Left ventricle myocardium superior (tissue), 1 donor: Measurements from ENCODE around the gene FAR1. TPM values are rescaled to one million over a fixed set of nuclear protein-coding genes. Genes with fewer than 3 reads are reported as not detected.

Source experiments
- ATAC-seq: fragments of 200-7000 bp; cut with Tn5 transposase; one replicate; pipeline ENCODE4 v1.9.1; 2020; ENCODE audit warnings: mild to moderate bottlenecking, moderate library complexity
- DNase-seq: peaks from one replicate; pipeline ENCODE4 v3.0.0-alpha.2; 2020
- intact Hi-C: fragments of 100-400 bp; cut with micrococcal nuclease; formaldehyde crosslinking; loops from one replicate; pipeline ENCODE4 v1.11.0; 2022
- total RNA-seq: library from RNA; stranded (reverse); fragmentation: NEBNext Ultra II Directional; extraction: Animal tissue kit (Norgen Biotek cat#: 25700); gene quantifications from one replicate; pipeline ENCODE4 v1.2.1, GENCODE V29; 2021
- donor health status: DM: no; HTN: yes; CAD: no; lungs with severe emphysema.

Gene FAR1
- total RNA-seq, 1 donor from 2014 or later, result 37.0 TPM

GRCh38 chr11:13668957-13669521 lies 571 bp downstream of the FAR1 start:
- intact Hi-C loops, result no loop called here
- DNase-seq (peak; percentile 65), ATAC-seq (peak; percentile 29)

GRCh38 chr11:13669544-13670488 lies 1.3 kb downstream of the FAR1 start:
- intact Hi-C loops, result no loop called here
- ATAC-seq (no peak), DNase-seq (no peak)

GRCh38 chr11:13672576-13673210 lies 4.2 kb downstream of the FAR1 start:
- intact Hi-C loops, result no loop called here
- no peak for DNase-seq
- ATAC-seq, result no peak

- peak; percentile 34 for ATAC-seq
- no peak for DNase-seq
- intact Hi-C loops, result no loop called here
Measured at GRCh38 chr11:13674799-13675509, 6.5 kb downstream of the FAR1 start.

GRCh38 chr11:13676576-13676975 lies 8.1 kb downstream of the FAR1 start:
- DNase-seq, result no peak
- intact Hi-C loops, result no loop called here
- ATAC-seq, result no peak

- no peak for ATAC-seq
- intact Hi-C loops, result no loop called here
- DNase-seq, result no peak
Measured at GRCh38 chr11:13679768-13680167, 11.3 kb downstream of the FAR1 start.

GRCh38 chr11:13680501-13681264 lies 12.2 kb downstream of the FAR1 start:
- DNase-seq (no peak), ATAC-seq (peak; percentile 68)
- intact Hi-C loops, result no loop called here

GRCh38 chr11:13681446-13681845 lies 13.0 kb downstream of the FAR1 start:
- no peak for DNase-seq
- ATAC-seq, result no peak
- intact Hi-C loops, result no loop called here

GRCh38 chr11:13682212-13682611 lies 13.7 kb downstream of the FAR1 start:
- no peak for DNase-seq
- intact Hi-C loops, result no loop called here
- ATAC-seq, result no peak

- ATAC-seq (peak; percentile 20), DNase-seq (no peak)
- intact Hi-C loops, result no loop called here
Measured at GRCh38 chr11:13685461-13686108, 17.1 kb downstream of the FAR1 start.

- DNase-seq (no peak), ATAC-seq (no peak)
- intact Hi-C loops, result no loop called here
Measured at GRCh38 chr11:13686776-13687175, 18.3 kb downstream of the FAR1 start.

- DNase-seq (no peak), ATAC-seq (peak; percentile 47)
- intact Hi-C loops, result no loop called here
Measured at GRCh38 chr11:13687271-13687670, 18.8 kb downstream of the FAR1 start.

GRCh38 chr11:13691286-13691899 lies 22.9 kb downstream of the FAR1 start:
- intact Hi-C loops, result no loop called here
- ATAC-seq, result no peak

GRCh38 chr11:13692172-13692571 lies 23.7 kb downstream of the FAR1 start:
- no peak for DNase-seq
- ATAC-seq, result no peak
- intact Hi-C loops, result no loop called here

More at GRCh38 chr11:13691286-13691899, 22.9 kb downstream of the FAR1 start:
- no peak for DNase-seq

GRCh38 chr11:13694115-13694514 lies 25.6 kb downstream of the FAR1 start:
- no peak for ATAC-seq
- intact Hi-C loops, result no loop called here
- DNase-seq, result no peak

GRCh38 chr11:13695886-13696285 lies 27.4 kb downstream of the FAR1 start:
- intact Hi-C loops, result no loop called here
- DNase-seq, result no peak
- ATAC-seq, result no peak

- ATAC-seq (no peak), DNase-seq (no peak)
- intact Hi-C loops, result no loop called here
Measured at GRCh38 chr11:13697710-13698109, 29.2 kb downstream of the FAR1 start.

GRCh38 chr11:13698132-13698531 lies 29.7 kb downstream of the FAR1 start:
- no peak for DNase-seq
- no peak for ATAC-seq
- intact Hi-C loops, result no loop called here
